ENCODE data around the gene ANXA4. TPM values are rescaled to one million over a fixed set of nuclear protein-coding genes. Genes with fewer than 3 reads are reported as not detected.

Gene ANXA4
- polyA plus RNA-seq, 1 of the 3 experiments (the other 2 are of a cell fraction), result 137 TPM

- TF ChIP-seq NFIC (IDR thresholded peaks at IDR 0.05; ENCODE audit: borderline replicate concordance), result peak; percentile 13; the same call in 1 of the 2 replicates
Measured at GRCh38 chr2:69692424-69692823, 49.5 kb upstream of the ANXA4 start (continued).

- Histone ChIP-seq H3K9me2 (no peaks in the 10 kb centered on the region), H3K27ac (ENCODE audit: low read depth in 2 of 2, low read length in 1 of 2) (no peak overlapping the region), H3K9me3 (no peaks in the 10 kb centered on the region), H3K4me2 (no peak overlapping the region), H3K9ac (no peak overlapping the region), H2AFZ (ENCODE audit: low read depth) (no peak overlapping the region), H4K20me1 (ENCODE audit: insufficient read depth) (no peaks in the 10 kb centered on the region), H3K27me3 (ENCODE audit: insufficient read depth) (no peaks in the 10 kb centered on the region), H3K4me1 (ENCODE audit: control insufficient read depth in 1 of 2, insufficient read depth in 2 of 2, low read depth in 1 of 2, low read length in 1 of 2) (no peaks in the 10 kb centered on the region), H3F3A (replicated peaks; ENCODE audit: insufficient read depth) (peaks cover 10% of the 10 kb centered on the region), H3K36me3 (replicated peaks in 1 of 2; ENCODE audit: control insufficient read depth in 1 of 2, insufficient read depth in 2 of 2, low read length in 1 of 2) (no peaks in the 10 kb centered on the region), H3K4me3 (ENCODE audit: low read depth in 2 of 2, low read length in 1 of 2) (no peak overlapping the region), H3K79me2 (ENCODE audit: insufficient read depth) (no peaks in the 10 kb centered on the region)
- no peak for DNase-seq
- POLR2A ChIA-PET, result no interaction called here
- 94% methylated on average over 4 of the region's 4 CpGs for WGBS (ENCODE audit: low lambda C conversion rate)
- CTCF ChIA-PET, result interaction anchor here (1.0 kb wide), 1 partner anchor 128 kb away, joined by 4 read pairs; no protein-coding TSS in a partner anchor
- TF ChIP-seq EP300 (IDR thresholded peaks at IDR 0.05; ENCODE audit: borderline replicate concordance in 1 of 2, low read depth in 1 of 2, low read length in 1 of 2) (no peak), CHD2 (IDR thresholded peaks at IDR 0.05; ENCODE audit: low read length, partially characterized antibody) (no peak), RFX5 (IDR thresholded peaks at IDR 0.05; ENCODE audit: low read length) (no peak), EZH2phosphoT487 (IDR thresholded peaks at IDR 0.05; ENCODE audit: borderline replicate concordance, low read depth) (no peak), CTCF (IDR thresholded peaks at IDR 0.05) (no peak), NFIC (IDR thresholded peaks at IDR 0.05; ENCODE audit: borderline replicate concordance) (no peak), TEAD4 (IDR thresholded peaks at IDR 0.05; ENCODE audit: borderline replicate concordance, insufficient read depth) (no peak), RXRA (IDR thresholded peaks at IDR 0.05; ENCODE audit: borderline replicate concordance, low read depth) (no peak), TAF1 (IDR thresholded peaks at IDR 0.05; ENCODE audit: borderline replicate concordance, low read depth, low read length) (no peak)
Measured at GRCh38 chr2:69693059-69693774, 48.7 kb upstream of the ANXA4 start.

- no peaks in the 10 kb centered on the region for H3K36me3 ChIP-seq (replicated peaks in 1 of 2; ENCODE audit: control insufficient read depth in 1 of 2, insufficient read depth in 2 of 2, low read length in 1 of 2)
- no peak overlapping the region for H3K9ac ChIP-seq
- H3K4me1 ChIP-seq (ENCODE audit: control insufficient read depth in 1 of 2, insufficient read depth in 2 of 2, low read depth in 1 of 2, low read length in 1 of 2), result no peaks in the 10 kb centered on the region
- no peak overlapping the region for H3K4me3 ChIP-seq (ENCODE audit: low read depth in 2 of 2, low read length in 1 of 2)
- no peak for DNase-seq
- no peak overlapping the region for H2AFZ ChIP-seq (ENCODE audit: low read depth)
- no peaks in the 10 kb centered on the region for H3K9me3 ChIP-seq
- H3K79me2 ChIP-seq (ENCODE audit: insufficient read depth), result no peaks in the 10 kb centered on the region
- POLR2A ChIA-PET, result no interaction called here
- H3K9me2 ChIP-seq, result no peaks in the 10 kb centered on the region
- no peaks in the 10 kb centered on the region for H3K27me3 ChIP-seq (ENCODE audit: insufficient read depth)
- no peaks in the 10 kb centered on the region for H4K20me1 ChIP-seq (ENCODE audit: insufficient read depth)
- no peak overlapping the region for H3K27ac ChIP-seq (ENCODE audit: low read depth in 2 of 2, low read length in 1 of 2)
- H3F3A ChIP-seq (replicated peaks; ENCODE audit: insufficient read depth), result peaks cover 10% of the 10 kb centered on the region
- WGBS (ENCODE audit: low lambda C conversion rate), result 82% methylated on average over 6 of the region's 6 CpGs
- no peak overlapping the region for H3K4me2 ChIP-seq
- CTCF ChIA-PET, result interaction anchor here (1.0 kb wide), 1 partner anchor 129 kb away, joined by 4 read pairs; no protein-coding TSS in a partner anchor
- no peak for TF ChIP-seq MXI1 (IDR thresholded peaks at IDR 0.05; ENCODE audit: low read depth, low read length)
- no peak for TF ChIP-seq RFX5 (IDR thresholded peaks at IDR 0.05; ENCODE audit: low read length)
- no peak for TF ChIP-seq TCF12 (IDR thresholded peaks at IDR 0.05)
- no peak for TF ChIP-seq USF1 (IDR thresholded peaks at IDR 0.05; ENCODE audit: borderline replicate concordance, low read depth)
- no peak for TF ChIP-seq FOXM1 (IDR thresholded peaks at IDR 0.05; ENCODE audit: low read depth)
- no peak for TF ChIP-seq CTCF (IDR thresholded peaks at IDR 0.05)
- TF ChIP-seq FOXJ3 (CRISPR knock-in tag; IDR thresholded peaks at IDR 0.05), result no peak
- no peak for TF ChIP-seq NRF1 (IDR thresholded peaks at IDR 0.05; ENCODE audit: low read depth, low read length)
- TF ChIP-seq TEAD4 (IDR thresholded peaks at IDR 0.05; ENCODE audit: borderline replicate concordance, insufficient read depth), result no peak
- no peak for TF ChIP-seq EP300 (IDR thresholded peaks at IDR 0.05; ENCODE audit: borderline replicate concordance in 1 of 2, low read depth in 1 of 2, low read length in 1 of 2)
- no peak for TF ChIP-seq ZBTB33 (IDR thresholded peaks at IDR 0.05; ENCODE audit: borderline replicate concordance, low read depth)
Measured at GRCh38 chr2:69693775-69694450, 48.0 kb upstream of the ANXA4 start.

All from SK-N-SH (cell line).